ENCODE data around the gene SMURF1.
"Not testable (repeated sequence)": the region's sequence is repeated elsewhere in the genome, so short reads cannot be mapped to it uniquely, and the experiment has no call there.

Gene SMURF1

GRCh38 chr7:99046722-99047121, 97.2 kb downstream of the SMURF1 start:
- no peak for FAIRE-seq

GRCh38 chr7:99046262-99046661, 97.6 kb downstream of the SMURF1 start:
- FAIRE-seq: not testable (repeated sequence)

- FAIRE-seq: not testable (repeated sequence)
Measured at GRCh38 chr7:99044858-99045257, 99.0 kb downstream of the SMURF1 start.

- no peak for FAIRE-seq
Measured at GRCh38 chr7:99042957-99043356, 101.0 kb downstream of the SMURF1 start.

GRCh38 chr7:99041526-99041925, 102.4 kb downstream of the SMURF1 start:
- FAIRE-seq: no peak

- no peak for FAIRE-seq
Measured at GRCh38 chr7:99040104-99040958, 103.6 kb downstream of the SMURF1 start.

GRCh38 chr7:99039384-99039891, 104.5 kb downstream of the SMURF1 start:
- FAIRE-seq: no peak

GRCh38 chr7:99038086-99038855, 105.6 kb downstream of the SMURF1 start:
- FAIRE-seq: no peak

- FAIRE-seq: no peak
Measured at GRCh38 chr7:99037327-99037940, 106.5 kb downstream of the SMURF1 start.

GRCh38 chr7:99036546-99037111, 107.3 kb downstream of the SMURF1 start:
- no peak for FAIRE-seq

GRCh38 chr7:99035723-99036545, 108.0 kb downstream of the SMURF1 start:
- no peak for FAIRE-seq

GRCh38 chr7:99034932-99035722, 108.8 kb downstream of the SMURF1 start:
- no peak for FAIRE-seq

GRCh38 chr7:99033765-99034164, 110.1 kb downstream of the SMURF1 start:
- no peak for FAIRE-seq

GRCh38 chr7:99032928-99033327, 111.0 kb downstream of the SMURF1 start:
- FAIRE-seq: no peak

- no peak for FAIRE-seq
Measured at GRCh38 chr7:99031496-99031895, 112.4 kb downstream of the SMURF1 start.

- FAIRE-seq: no peak
Measured at GRCh38 chr7:99030951-99031350, 113.0 kb downstream of the SMURF1 start.

- no peak for FAIRE-seq
Measured at GRCh38 chr7:99030457-99030856, 113.5 kb downstream of the SMURF1 start.

GRCh38 chr7:99029466-99030435, 114.2 kb downstream of the SMURF1 start:
- FAIRE-seq: no peak

GRCh38 chr7:99028261-99028973, 115.5 kb downstream of the SMURF1 start:
- FAIRE-seq: no peak

Measured in TTC549 (cell line).